Stimulated activated CD8-positive, alpha-beta memory T cell treated with anti-CD3 and anti-CD28 coated beads, Interleukin-7, amount 100 ng/mL, for 24 hours (primary cell): ENCODE results near the gene POLR2B.
"Not testable (repeated sequence)": the region's sequence is repeated elsewhere in the genome, so short reads cannot be mapped to it uniquely, and the experiment has no call there.

Source experiments
- DNase-seq: peaks from one replicate; pipeline ENCODE4 v3.0.0-alpha.2; 2020; ENCODE audit warnings: low read depth

The POLR2B gene

DNA sequence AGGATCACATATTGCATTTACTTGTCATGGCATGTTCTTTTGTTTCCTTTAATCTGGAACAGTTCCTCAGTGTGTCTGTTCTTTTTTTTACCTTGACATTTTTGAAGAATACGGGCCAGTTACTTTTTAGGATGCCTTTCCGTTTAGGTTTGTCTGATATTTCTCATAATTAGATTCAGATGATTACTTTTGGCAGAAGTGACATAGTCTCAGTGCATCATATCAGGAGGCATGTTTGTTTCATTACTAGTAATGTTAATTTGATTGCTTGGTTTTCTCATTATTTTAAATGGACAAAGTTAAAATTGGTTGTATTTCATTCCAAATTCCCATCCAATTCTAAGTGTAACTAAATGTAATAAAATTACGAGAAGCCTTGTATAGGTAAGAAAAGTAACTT lies 8.3 kb downstream of the POLR2B start:
- DNase-seq = no peak

DNA sequence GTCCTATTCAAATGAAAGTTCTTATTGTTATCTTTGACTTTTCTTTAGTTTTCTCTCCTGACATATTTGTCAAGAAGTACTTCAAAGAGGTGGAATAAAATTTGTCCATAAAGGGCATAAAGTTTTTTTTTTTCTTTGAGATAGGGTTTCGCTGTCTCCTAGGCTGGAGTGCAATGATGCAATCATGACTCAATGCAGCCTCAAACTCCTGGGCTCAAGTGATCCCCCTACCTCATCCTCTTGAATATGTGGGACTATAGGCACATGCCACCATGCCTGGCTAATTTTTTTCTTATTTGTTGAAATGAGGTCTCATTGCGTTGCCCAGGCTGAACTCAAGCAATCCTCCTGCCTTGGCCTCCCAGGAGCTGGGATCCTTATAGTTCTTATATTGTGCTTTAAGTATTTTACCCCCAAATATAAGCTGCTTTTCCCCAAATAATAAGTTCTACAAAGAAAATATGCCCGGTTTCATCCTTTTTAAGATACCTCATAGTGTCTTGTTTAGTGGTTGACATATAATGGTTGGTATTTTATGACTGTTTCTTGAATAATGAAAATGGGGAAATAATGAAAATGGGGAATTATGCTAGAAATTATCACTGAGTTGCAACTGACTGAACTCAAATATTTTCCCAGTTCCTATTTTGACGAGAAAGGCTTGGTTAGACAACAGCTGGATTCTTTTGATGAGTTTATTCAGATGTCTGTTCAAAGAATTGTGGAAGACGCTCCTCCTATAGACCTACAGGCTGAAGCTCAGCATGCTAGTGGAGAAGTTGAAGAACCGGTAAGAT lies 11.6 kb downstream of the POLR2B start:
- no peak for DNase-seq

GRCh38 chr4:56995525-56995924 lies 16.8 kb downstream of the POLR2B start:
- DNase-seq = no peak

- no peak for DNase-seq
Observed at GRCh38 chr4:56999751-57000150, 21.1 kb downstream of the POLR2B start.

GRCh38 chr4:57013543-57014120 lies 34.9 kb downstream of the POLR2B start:
- DNase-seq = no peak

DNA sequence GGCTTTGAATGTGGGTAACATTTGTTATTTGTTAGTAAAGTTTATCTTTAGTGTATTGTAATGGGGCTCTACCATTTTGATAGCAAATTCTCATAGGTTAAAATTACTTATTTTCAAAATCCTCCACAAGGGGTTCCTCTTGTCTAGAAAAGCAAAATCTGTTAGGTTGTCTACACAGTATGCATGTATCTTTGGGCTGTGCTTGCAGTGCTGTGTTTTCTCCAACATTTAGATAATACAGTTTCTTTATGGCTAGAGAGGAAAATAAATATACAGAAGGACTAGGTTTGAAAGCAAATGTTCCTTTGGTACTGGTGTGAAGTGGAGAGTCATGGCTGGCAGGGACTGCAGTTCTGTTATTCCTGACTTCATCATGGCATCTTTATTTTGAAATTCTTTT lies 40.3 kb downstream of the POLR2B start:
- DNase-seq = no peak

- DNase-seq = no peak
Observed at GRCh38 chr4:57020467-57021101, 41.9 kb downstream of the POLR2B start.

GRCh38 chr4:57023104-57023503 lies 44.4 kb downstream of the POLR2B start:
- DNase-seq = no peak

- DNase-seq = no peak
Observed at GRCh38 chr4:57034520-57034919, 55.8 kb downstream of the POLR2B start.

DNA sequence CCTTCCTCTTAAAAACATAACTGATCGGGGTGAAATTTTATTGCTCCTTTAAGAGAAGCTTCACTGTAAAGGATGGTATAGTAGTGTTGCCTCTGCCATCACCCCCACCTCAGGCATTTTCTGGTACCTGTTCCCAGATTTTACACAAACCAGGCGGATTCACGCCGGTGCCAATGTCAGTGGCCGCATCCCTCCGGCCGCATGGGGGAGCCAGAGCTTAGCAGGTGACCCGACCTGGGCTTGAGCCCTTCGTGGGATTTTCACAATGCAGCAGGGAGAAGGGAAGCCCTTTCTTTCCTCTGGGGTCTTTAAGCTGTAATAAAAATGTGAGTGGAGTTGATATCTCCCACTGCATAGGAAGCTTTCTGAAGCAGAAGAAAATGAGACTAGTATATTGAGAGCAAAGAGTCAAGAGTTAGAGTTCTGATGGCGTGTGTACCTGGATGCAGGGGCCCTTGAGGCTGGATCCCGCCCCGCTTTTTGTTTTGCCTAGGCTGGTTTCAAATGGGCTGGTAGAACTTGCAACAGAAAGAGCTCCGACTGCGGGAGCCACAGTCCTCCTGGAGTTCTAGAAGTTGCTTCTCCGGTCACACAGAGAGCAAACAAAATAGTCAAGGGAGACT lies 59.4 kb downstream of the POLR2B start:
- no peak for DNase-seq

GRCh38 chr4:57039345-57039744 lies 60.6 kb downstream of the POLR2B start:
- no peak for DNase-seq

DNA sequence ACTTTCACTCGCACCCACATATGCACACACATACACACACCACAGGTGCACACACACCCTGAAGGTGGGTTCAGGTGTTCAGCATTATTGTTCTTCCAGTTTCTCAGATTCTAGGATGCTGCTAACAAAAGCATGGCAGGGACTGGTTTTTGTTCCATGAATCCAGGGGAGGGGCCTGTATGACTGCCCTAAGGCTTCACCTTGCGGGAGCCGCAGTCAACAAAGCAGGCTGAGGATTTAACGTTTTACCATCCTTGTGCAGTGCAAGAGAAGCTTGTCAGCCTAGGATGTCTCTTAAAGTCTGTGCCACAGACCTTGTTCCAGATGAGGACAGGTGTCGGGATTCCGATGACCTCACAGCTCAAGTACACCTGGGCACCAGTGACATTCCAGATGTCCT lies 61.8 kb downstream of the POLR2B start:
- DNase-seq = no peak

GRCh38 chr4:57041020-57041419 lies 62.3 kb downstream of the POLR2B start:
- no peak for DNase-seq

DNA sequence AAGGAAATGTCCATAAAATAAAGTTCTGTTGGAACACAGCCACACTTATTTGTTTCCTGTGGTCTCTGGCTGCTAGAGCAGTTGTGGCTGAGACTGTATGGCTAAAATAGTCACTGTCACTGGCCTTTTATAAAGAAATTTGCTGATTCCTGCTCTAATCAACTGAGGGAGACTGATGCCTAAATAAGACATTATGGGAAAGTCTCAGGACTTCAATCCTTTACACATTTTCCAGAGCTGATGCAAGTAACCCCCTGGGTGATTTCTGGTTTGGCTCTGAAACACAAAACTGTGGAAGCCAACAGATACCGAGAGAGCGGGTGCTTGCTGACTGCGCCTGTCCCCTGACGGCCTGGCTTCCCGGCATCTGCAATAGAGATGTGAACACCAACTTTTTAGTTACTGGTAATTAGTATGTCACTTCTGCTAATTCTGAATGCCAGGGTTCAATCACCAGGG lies 64.0 kb downstream of the POLR2B start:
- DNase-seq = no peak

GRCh38 chr4:57043347-57044251 lies 64.9 kb downstream of the POLR2B start:
- DNase-seq = no peak

- DNase-seq = no peak
Observed at GRCh38 chr4:57044279-57044678, 65.6 kb downstream of the POLR2B start.

DNA sequence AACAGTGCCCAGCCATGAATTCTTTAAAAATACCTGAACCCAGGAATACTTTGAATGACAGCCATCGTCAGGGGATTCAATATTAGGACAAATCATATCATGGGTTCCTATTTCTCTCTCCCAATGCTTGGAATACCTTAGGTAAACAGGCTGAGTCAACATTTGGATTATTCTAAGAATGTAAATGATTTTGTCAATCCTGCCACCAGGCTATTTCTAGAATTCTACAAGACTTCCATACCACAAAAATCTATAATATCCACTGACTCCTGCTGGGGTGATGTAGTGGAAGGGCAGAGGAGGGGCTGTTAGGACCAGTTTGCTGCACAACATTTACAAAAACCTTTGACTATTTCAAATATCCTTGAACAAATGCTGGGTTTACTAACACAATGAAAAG lies 66.3 kb downstream of the POLR2B start:
- no peak for DNase-seq

GRCh38 chr4:57047046-57047445 lies 68.3 kb downstream of the POLR2B start:
- not testable (repeated sequence) for DNase-seq

DNA sequence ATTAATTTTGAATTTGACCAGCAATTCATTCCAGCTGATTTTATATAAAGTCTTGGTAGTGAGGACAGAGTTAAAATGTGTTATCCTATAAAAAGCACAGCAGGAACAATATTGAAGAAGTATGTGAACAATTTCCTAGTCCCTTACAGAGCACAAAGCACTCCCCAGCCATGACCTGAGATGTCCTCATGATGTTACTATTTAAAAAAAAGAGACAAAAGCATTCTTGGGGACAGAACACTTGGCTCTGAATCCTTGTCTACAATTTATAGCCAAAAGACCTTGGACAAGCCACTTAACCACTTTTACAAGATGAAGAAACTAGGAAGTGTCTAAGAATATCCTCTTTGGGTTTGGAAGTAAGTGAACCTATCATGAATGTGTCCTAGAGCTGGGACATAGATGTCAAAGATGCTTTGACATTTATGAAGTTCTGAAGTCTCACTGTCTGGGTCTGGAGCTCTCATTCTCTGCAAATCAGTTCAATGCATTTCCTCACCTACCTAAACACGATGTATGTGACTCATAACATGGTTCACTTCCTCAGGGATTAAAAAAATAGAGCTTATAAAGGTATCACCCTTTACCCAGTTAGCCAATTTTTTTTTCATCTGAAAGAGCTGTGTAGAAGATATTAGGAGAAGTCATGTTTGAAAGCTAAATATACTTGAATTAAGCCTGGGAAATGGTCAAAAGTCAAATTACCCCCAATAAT lies 70.1 kb downstream of the POLR2B start:
- DNase-seq = no peak

- no peak for DNase-seq
Observed at GRCh38 chr4:57051095-57051494, 72.4 kb downstream of the POLR2B start.

- no peak for DNase-seq
Observed at GRCh38 chr4:57051524-57051923, 72.8 kb downstream of the POLR2B start.
